Upper lobe of right lung (tissue), 1 donor: ENCODE measurements around the gene CHD1. TPM values are rescaled to one million over a fixed set of nuclear protein-coding genes. Genes with fewer than 3 reads are reported as not detected.

Source experiments
- ATAC-seq: fragments of 200-7000 bp; cut with Tn5 transposase; one replicate; pipeline ENCODE4 v1.9.1; 2020; ENCODE audit warnings: mild to moderate bottlenecking, moderate library complexity
- DNase-seq: peaks from one replicate; pipeline ENCODE4 v3.0.0-alpha.2; 2020
- H3K27ac ChIP-seq: fragments of 200-600 bp; one replicate; pipeline ENCODE4 v1.8.0; 2022
- H3K27me3 ChIP-seq: fragments of 200-600 bp; one replicate; pipeline ENCODE4 v1.8.0; 2022; ENCODE audit warnings: mild to moderate bottlenecking
- H3K36me3 ChIP-seq: fragments of 200-600 bp; one replicate; pipeline ENCODE4 v1.8.0; 2022
- H3K4me1 ChIP-seq: fragments of 200-600 bp; one replicate; pipeline ENCODE4 v1.8.0; 2022
- H3K4me3 ChIP-seq: fragments of 200-600 bp; one replicate; pipeline ENCODE4 v1.8.0; 2022; ENCODE audit warnings: mild to moderate bottlenecking
- H3K9me3 ChIP-seq: fragments of 200-600 bp; one replicate; pipeline ENCODE4 v1.8.0; 2022
- CTCF ChIP-seq: fragments of 200-600 bp; IDR thresholded peaks from one replicate; pipeline ENCODE4 v1.8.0; 2022; ENCODE audit warnings: antibody characterized with exemption
- intact Hi-C: fragments of 100-400 bp; cut with DNase I; formaldehyde crosslinking; loops from one replicate; pipeline ENCODE4 v1.11.0; 2022
- total RNA-seq: library from RNA; stranded (reverse); fragmentation: NEBNext Ultra II Directional; extraction: Animal tissue kit (Norgen Biotek cat#: 25700); gene quantifications from one replicate; pipeline ENCODE4 v1.2.1, GENCODE V29; 2021
- donor health status: DM: no; HTN: yes; CAD: no; lungs with severe emphysema.

Gene CHD1
- total RNA-seq, 1 donor from 2014 or later: 33.3 TPM

GRCh38 chr5:98839469-98840383, 89.1 kb downstream of the CHD1 start:
- Histone ChIP-seq H3K36me3 (no peaks in the 10 kb centered on the region), H3K27me3 (no peaks in the 10 kb centered on the region), H3K4me3 (peak overlapping the region; percentile 26), H3K9me3 (no peaks in the 10 kb centered on the region), H3K4me1 (no peaks in the 10 kb centered on the region), H3K27ac (no peak overlapping the region)
- ATAC-seq: peak; percentile 66
- no peak for DNase-seq
- peak; percentile 43 for TF ChIP-seq CTCF
- intact Hi-C loops: no loop called here

GRCh38 chr5:98836175-98836574, 92.6 kb downstream of the CHD1 start:
- intact Hi-C loops: no loop called here
- DNase-seq: no peak
- no peak overlapping the region for H3K4me3 ChIP-seq
- H3K27me3 ChIP-seq: no peaks in the 10 kb centered on the region
- H3K4me1 ChIP-seq: no peaks in the 10 kb centered on the region
- TF ChIP-seq CTCF: no peak
- H3K27ac ChIP-seq: no peak overlapping the region
- no peaks in the 10 kb centered on the region for H3K36me3 ChIP-seq
- no peak for ATAC-seq
- no peaks in the 10 kb centered on the region for H3K9me3 ChIP-seq

GRCh38 chr5:98827588-98828284, 101.1 kb downstream of the CHD1 start:
- Histone ChIP-seq H3K4me3 (no peak overlapping the region), H3K27me3 (no peaks in the 10 kb centered on the region), H3K36me3 (no peaks in the 10 kb centered on the region), H3K27ac (no peak overlapping the region), H3K4me1 (no peaks in the 10 kb centered on the region), H3K9me3 (no peaks in the 10 kb centered on the region)
- intact Hi-C loops: no loop called here
- no peak for ATAC-seq
- TF ChIP-seq CTCF: no peak
- no peak for DNase-seq

GRCh38 chr5:98827161-98827560, 101.6 kb downstream of the CHD1 start:
- TF ChIP-seq CTCF: peak; percentile 59
- intact Hi-C loops: no loop called here
- Histone ChIP-seq H3K27ac (no peak overlapping the region), H3K4me1 (no peaks in the 10 kb centered on the region), H3K27me3 (no peaks in the 10 kb centered on the region), H3K36me3 (no peaks in the 10 kb centered on the region), H3K9me3 (no peaks in the 10 kb centered on the region), H3K4me3 (no peak overlapping the region)
- ATAC-seq (peak; percentile 76), DNase-seq (no peak)

GRCh38 chr5:98825582-98826375, 103.0 kb downstream of the CHD1 start:
- intact Hi-C loops: no loop called here
- H3K36me3 ChIP-seq: no peaks in the 10 kb centered on the region
- H3K4me1 ChIP-seq: no peaks in the 10 kb centered on the region
- TF ChIP-seq CTCF: no peak
- no peak overlapping the region for H3K27ac ChIP-seq
- H3K4me3 ChIP-seq: no peak overlapping the region
- no peaks in the 10 kb centered on the region for H3K27me3 ChIP-seq
- ATAC-seq: no peak
- peaks cover 5% of the 10 kb centered on the region for H3K9me3 ChIP-seq
- DNase-seq: no peak
